HG02798 (cell line): ENCODE data around the gene PER1.

Experiments
- ATAC-seq: cut with Tn5 transposase; IDR thresholded peaks from one replicate; pipeline ENCODE4 v1.9.1; 2021; ENCODE audit warnings: mild to moderate bottlenecking; ENCODE audit not compliant: unreplicated experiment, poor library complexity

The PER1 gene

GRCh38 chr17:8155231-8155995, 3.2 kb upstream of the PER1 start:
- ATAC-seq = no peak

DNA sequence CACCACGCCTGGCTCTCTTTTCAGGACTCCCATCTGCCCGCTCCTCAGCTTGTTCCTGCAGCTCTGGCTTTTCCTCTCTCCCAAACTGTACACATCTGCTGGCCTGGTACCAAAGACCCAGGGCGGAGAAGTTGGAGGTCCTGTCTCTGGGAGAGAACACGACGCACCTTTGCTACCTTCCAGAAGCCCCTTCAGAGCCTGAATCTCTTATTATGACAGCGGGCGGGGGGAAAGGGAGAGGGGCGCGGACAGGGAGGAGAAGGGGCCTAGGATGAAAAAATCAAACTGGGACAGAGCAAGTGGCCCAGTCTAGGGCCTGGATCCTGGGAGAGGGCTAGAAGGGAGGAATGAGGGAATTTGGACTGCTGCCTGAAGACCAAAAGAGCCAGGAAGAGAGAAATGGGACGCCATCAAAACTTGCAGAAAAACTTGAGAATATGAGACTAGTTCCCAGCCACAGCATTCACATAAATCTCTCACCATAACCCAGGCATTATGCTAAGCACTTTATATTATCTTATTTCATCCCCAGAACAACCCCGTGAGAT, 2.5 kb upstream of the PER1 start:
- no peak for ATAC-seq

- ATAC-seq = no peak
Measured at GRCh38 chr17:8153957-8154607, 1.9 kb upstream of the PER1 start.

GRCh38 chr17:8153525-8153956, 1.3 kb upstream of the PER1 start:
- no peak for ATAC-seq

DNA sequence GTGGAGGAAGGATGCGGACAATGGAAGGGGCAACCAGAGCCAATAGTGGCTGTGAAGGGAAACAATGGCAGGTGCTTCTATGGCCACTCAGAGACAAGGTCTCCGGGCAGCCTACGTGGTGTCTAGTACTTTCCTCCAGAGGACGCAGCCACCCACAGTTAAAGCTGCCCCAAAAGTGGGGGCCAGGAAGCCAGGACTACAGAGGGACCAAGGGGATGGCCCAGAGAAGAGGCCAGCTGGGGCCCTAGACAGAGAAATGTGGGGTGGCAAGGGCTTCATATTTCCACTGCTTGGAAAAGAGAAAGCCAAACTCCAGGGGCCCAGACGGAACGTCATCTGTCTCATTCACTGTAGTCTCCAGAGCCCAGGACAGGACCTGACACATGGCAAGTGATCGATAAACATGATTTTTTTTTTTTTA, 837 bp upstream of the PER1 start:
- ATAC-seq = no peak

DNA sequence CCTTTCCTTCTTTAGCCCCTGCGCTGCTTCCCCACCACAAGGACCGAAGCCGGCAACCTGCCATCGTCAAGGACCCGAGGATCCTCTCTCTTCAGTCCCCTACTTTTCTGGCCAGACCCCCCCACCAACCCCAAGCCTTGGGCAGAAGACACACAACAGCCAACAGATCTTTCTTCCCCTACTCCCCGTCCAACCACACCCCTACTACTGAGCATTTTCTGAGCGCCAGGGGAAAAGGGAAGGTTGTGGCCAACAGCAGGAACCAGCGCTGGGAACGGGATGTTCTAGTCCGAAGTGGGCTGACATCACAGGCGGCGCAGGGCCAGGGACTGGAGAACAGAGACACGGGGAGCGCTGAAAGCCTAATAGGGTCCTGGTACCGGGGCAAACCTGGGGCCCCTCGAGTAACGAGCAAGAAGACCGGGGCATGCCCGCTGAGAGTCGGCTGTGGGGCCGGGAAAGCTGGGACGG, 528 bp downstream of the PER1 start:
- ATAC-seq = no peak

- ATAC-seq = peak; percentile 70
Measured at GRCh38 chr17:8151120-8151640, 1.0 kb downstream of the PER1 start.

- no peak for ATAC-seq
Measured at GRCh38 chr17:8150194-8151119, 1.7 kb downstream of the PER1 start.

- no peak for ATAC-seq
Measured at GRCh38 chr17:8149419-8150193, 2.6 kb downstream of the PER1 start.

DNA sequence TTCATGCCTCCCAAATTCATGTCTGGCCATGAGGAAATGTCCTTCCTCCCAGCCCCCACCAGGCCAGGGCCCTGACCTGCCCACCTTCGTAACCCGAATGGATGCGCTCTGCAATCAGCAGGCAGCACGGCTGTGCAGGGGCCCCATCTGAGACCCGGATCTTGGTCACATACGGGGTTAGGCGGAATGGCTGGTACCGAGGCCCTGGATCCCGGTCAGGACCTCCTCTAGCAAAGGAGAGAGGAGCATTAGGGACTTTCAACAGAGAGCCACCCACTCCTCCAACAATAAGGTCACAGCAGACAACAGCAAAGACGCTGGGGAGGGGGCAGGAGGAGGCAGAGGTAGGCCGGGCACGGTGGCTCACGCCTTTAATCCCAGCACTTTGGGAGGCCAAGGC, 3.6 kb downstream of the PER1 start:
- ATAC-seq = no peak

GRCh38 chr17:8147805-8148404, 4.3 kb downstream of the PER1 start:
- ATAC-seq = no peak

DNA sequence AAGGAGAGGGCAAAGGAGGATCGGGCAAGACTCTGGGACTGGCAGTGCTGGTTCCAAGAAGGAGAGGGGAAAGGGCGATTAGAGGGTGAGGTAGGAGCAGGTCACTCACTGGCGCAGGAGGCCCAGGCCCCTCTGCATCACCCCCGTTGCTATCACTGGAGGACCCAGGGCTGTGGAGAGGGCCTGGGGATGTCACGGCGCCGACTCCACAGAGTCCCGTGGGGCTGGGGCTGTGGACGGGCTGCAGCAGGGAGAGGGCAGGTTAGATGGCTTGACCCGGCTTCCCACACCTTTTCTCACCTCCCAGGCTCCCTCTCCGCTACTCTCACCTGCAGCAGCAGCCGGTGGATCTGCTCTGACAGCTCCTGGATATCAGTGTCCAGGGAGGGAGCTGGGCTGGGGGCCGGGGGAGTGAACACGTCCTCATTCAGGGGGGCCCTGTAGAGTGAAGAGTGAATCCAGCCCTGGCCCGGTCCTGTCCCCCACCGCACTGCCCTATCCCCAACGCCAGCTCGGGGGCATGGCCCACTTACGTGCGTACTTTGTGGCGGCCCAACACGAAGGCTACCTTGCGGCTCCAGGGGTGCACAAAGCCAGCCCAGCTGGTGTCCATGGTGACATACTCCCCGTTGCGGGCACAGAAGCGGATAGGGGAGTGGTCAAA, 4.9 kb downstream of the PER1 start:
- ATAC-seq = no peak

DNA sequence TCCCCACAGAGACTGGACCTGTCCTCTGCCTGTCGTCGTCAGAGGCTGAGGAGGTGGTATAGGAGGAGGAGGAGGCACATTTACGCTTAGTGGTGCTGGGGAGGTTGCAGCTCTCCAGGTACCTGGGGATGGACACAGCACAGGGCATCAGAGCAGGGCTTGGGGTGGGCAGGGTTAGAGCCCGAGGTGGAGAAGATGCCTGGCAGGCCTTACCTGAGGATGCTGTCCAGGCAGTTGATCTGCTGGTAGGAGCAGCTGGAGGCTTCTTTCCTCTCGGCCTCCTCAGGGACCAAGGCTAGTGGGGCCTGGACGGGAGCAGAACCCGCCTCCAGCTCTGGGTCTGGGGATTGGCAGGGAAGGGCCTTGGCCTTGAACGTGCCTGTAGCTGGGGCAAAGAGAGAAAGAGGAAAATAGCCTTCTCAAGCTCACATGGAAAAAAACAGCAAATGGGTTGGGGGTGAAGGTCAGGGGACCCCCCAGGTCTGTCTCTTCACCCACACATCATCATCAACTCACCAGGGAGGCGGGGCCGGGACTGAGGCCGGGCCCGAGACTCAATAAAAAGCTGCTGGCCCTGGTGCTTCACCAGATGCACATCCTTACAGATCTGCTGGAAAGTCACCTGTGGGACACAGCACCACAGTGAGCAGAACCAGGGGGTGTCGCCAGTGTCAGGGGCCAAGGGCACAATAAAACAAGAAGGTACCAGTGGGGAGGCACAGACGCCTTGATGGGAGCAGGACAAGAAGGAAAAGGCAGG, 5.6 kb downstream of the PER1 start:
- no peak for ATAC-seq

- ATAC-seq = no peak
Measured at GRCh38 chr17:8145811-8146210, 6.4 kb downstream of the PER1 start.

- no peak for ATAC-seq
Measured at GRCh38 chr17:8144401-8145231, 7.6 kb downstream of the PER1 start.

DNA sequence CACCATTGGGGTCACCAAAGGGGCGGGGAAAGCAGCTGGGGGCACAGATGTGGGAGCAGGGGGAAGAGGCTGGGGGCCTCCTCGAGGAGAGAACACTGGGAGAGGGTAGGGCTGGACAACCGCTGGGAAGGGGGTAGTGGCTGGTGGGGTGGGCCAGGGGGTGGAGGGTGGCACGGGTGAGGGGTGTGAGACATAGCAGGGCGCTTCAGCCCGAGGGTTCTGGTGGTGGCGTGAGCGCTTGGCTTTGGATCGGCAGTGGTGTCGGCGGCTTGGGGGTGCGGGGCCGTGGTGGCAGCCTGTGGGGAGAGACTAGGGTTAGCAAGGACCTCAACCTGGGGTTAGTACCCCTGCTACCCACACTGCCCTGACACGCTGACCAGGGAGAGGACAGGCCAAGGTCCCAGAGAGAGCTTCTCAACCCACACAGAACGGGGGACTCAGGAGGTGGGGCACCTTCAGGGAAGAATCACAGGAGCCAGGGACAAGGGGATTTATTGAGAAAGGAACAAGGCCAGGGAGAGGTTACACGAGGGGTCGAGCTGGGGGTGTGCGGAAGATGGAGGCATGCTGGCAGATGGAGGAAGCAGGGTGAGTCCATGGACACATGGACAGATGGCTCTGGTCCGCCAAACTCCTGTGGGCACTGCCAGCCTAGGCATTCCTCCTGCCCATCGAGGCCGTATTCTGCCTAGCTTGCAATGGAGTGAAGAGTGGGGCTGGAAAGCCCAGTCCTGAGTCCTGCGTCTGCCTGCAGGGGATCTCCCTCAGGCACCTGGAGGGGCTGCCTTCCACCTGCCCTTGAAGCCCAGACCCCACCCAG, 8.4 kb downstream of the PER1 start:
- no peak for ATAC-seq
